ENCODE data around the gene TUBA3E.
"Not testable (repeated sequence)": the region's sequence is repeated elsewhere in the genome, so short reads cannot be mapped to it uniquely, and the experiment has no call there.

Gene TUBA3E

GRCh38 chr2:130162486-130162885, 35.8 kb downstream of the TUBA3E start:
- not testable (repeated sequence) for DNase-seq (ENCODE audit: low read depth)

- not testable (repeated sequence) for DNase-seq (ENCODE audit: low read depth)
These were observed 37.2 kb downstream of the TUBA3E start for GRCh38 chr2:130160838-130161705.

GRCh38 chr2:130160131-130160530, 38.1 kb downstream of the TUBA3E start:
- DNase-seq (ENCODE audit: low read depth) = no peak

- DNase-seq (ENCODE audit: low read depth) = not testable (repeated sequence)
These were observed 38.9 kb downstream of the TUBA3E start for GRCh38 chr2:130159376-130159775.

GRCh38 chr2:130158631-130159030, 39.6 kb downstream of the TUBA3E start:
- no peak for DNase-seq (ENCODE audit: low read depth)

- DNase-seq (ENCODE audit: low read depth) = not testable (repeated sequence)
These were observed 40.3 kb downstream of the TUBA3E start for GRCh38 chr2:130157825-130158514.

- DNase-seq (ENCODE audit: low read depth) = not testable (repeated sequence)
These were observed 40.9 kb downstream of the TUBA3E start for GRCh38 chr2:130157354-130157753.

- no peak for DNase-seq (ENCODE audit: low read depth)
These were observed 41.6 kb downstream of the TUBA3E start for GRCh38 chr2:130156624-130157004.

GRCh38 chr2:130155956-130156623, 42.1 kb downstream of the TUBA3E start:
- not testable (repeated sequence) for DNase-seq (ENCODE audit: low read depth)

GRCh38 chr2:130154773-130155765, 43.2 kb downstream of the TUBA3E start:
- no peak for DNase-seq (ENCODE audit: low read depth)

- DNase-seq (ENCODE audit: low read depth) = not testable (repeated sequence)
These were observed 43.8 kb downstream of the TUBA3E start for GRCh38 chr2:130154423-130154770.

GRCh38 chr2:130153721-130154422, 44.4 kb downstream of the TUBA3E start:
- not testable (repeated sequence) for DNase-seq (ENCODE audit: low read depth)

- no peak for DNase-seq (ENCODE audit: low read depth)
These were observed 45.2 kb downstream of the TUBA3E start for GRCh38 chr2:130152816-130153595.

GRCh38 chr2:130152136-130152815, 46.0 kb downstream of the TUBA3E start:
- not testable (repeated sequence) for DNase-seq (ENCODE audit: low read depth)

- not testable (repeated sequence) for DNase-seq (ENCODE audit: low read depth)
These were observed 47.1 kb downstream of the TUBA3E start for GRCh38 chr2:130151145-130151512.

- no peak for DNase-seq (ENCODE audit: low read depth)
These were observed 47.8 kb downstream of the TUBA3E start for GRCh38 chr2:130150181-130151144.

- DNase-seq (ENCODE audit: low read depth) = not testable (repeated sequence)
These were observed 49.7 kb downstream of the TUBA3E start for GRCh38 chr2:130148515-130148914.

GRCh38 chr2:130145006-130145414, 53.2 kb downstream of the TUBA3E start, which contains the start of gene CCDC74B:
CCDC74B (minus strand) TSS chr2:130145112; CDS start chr2:130144996, 116 bp downstream.
- peak; percentile 14 for DNase-seq (ENCODE audit: low read depth)
